HepG2 (cell line): ENCODE measurements around the gene RGS14. TPM values are rescaled to one million over a fixed set of nuclear protein-coding genes. Genes with fewer than 3 reads are reported as not detected.

Experiments used
- ATAC-seq: fragments of 200-7000 bp; cut with Tn5 transposase; 3 replicates; pipeline ENCODE4 v1.9.1; 2020; ENCODE audit warnings: mild to moderate bottlenecking, moderate library complexity
- BruUV-seq: library from RNA; stranded (reverse); fragments of 400-500 nt; replicated peaks from 2 replicates; lab custom pipeline; 2021; lab: Mats Ljungman, UMichigan
- CTCF ChIA-PET: fragments of 300-600 bp; formaldehyde crosslinking; extraction: SDS; loops from one replicate; lab custom pipeline; 2021; ENCODE audit warnings: low total read pairs, inconsistent platforms, low intra/inter-chr PET ratio; lab: Yijun Ruan, JAX
- POLR2A ChIA-PET: fragments of 350-600 bp; sonication (Branson Sonifier 250); formaldehyde crosslinking; loops from one replicate; lab custom pipeline; 2020; ENCODE audit warnings: antibody characterized with exemption, inconsistent platforms; lab: Yijun Ruan, JAX
- DNase-seq: peaks from one replicate; pipeline ENCODE4 v3.0.0-alpha.2; 2015; ENCODE audit warnings: low spot score
- FAIRE-seq: peaks from 3 replicates; lab custom pipeline; 2011; peaks lifted over from hg19 to GRCh38; lab: Jason Lieb, UNC
- H2AFZ ChIP-seq: one replicate; pipeline ENCODE4 v1.6.1; 2011; ENCODE audit warnings: low read length, inconsistent platforms
- H3K27ac ChIP-seq: fragments of 300-600 bp; 3 replicates; pipeline ENCODE4 v1.8.0; 2011; ENCODE audit warnings: mixed run types, mild to moderate bottlenecking, mixed read lengths, low read length, inconsistent platforms; ENCODE audit not compliant: insufficient read depth; ENCODE audit errors: extremely low read length
- H3K27me3 ChIP-seq, 2 experiments: fragments of 200-600 bp in 1 of 2; 2 replicates in 1 of 2; 3 replicates in 1 of 2; pipeline versions ENCODE4 v1.6.0 to v1.8.0; 2011; ENCODE audit warnings: low read length in 2 of 2, mild to moderate bottlenecking in 2 of 2, moderate library complexity in 2 of 2, inconsistent platforms in 1 of 2; ENCODE audit not compliant: insufficient read depth in 2 of 2, control insufficient read depth in 1 of 2
- H3K36me3 ChIP-seq, 2 experiments: fragments of 200-600 bp in 1 of 2; replicated peaks in 1 of 2; 2 replicates in 1 of 2; 3 replicates in 1 of 2; pipeline versions ENCODE4 v1.5.1 to v1.8.0; 2011; ENCODE audit warnings: low read length in 2 of 2, inconsistent platforms in 1 of 2; ENCODE audit not compliant: insufficient read depth in 2 of 2, control insufficient read depth in 1 of 2
- H3K4me1 ChIP-seq: 2 replicates; pipeline ENCODE4 v1.5.1; 2012; ENCODE audit warnings: low read length, inconsistent platforms; ENCODE audit not compliant: insufficient read depth
- H3K4me2 ChIP-seq: 2 replicates; pipeline ENCODE4 v1.6.0; 2011; ENCODE audit warnings: low read depth, low read length, inconsistent platforms
- H3K4me3 ChIP-seq, 3 experiments: fragments of 200-600 bp in 1 of 3; sonication (generic), shearing (Covaris generic) in 1 of 3; replicated peaks in 1 of 3; 2 replicates each; pipeline ENCODE4 v1.5.1; 2011 to 2016; ENCODE audit warnings: low read length in 3 of 3, inconsistent platforms in 2 of 3, low read depth in 2 of 3, mild to moderate bottlenecking in 2 of 3, control low read depth in 1 of 3, mixed read lengths in 1 of 3; ENCODE audit not compliant: insufficient read depth in 1 of 3
- H3K79me2 ChIP-seq: one replicate; pipeline ENCODE4 v1.6.1; 2011; ENCODE audit warnings: low read length, inconsistent platforms; ENCODE audit not compliant: insufficient read depth
- H3K9ac ChIP-seq: 2 replicates; pipeline ENCODE4 v1.6.0; 2011; ENCODE audit warnings: mild to moderate bottlenecking, low read depth, low read length, inconsistent platforms; ENCODE audit not compliant: insufficient read depth
- H3K9me3 ChIP-seq: 2 replicates; pipeline ENCODE4 v1.5.1; 2012; ENCODE audit warnings: mild to moderate bottlenecking, low read length
- H4K20me1 ChIP-seq: 2 replicates; pipeline ENCODE4 v1.6.0; 2011; ENCODE audit warnings: inconsistent platforms, mild to moderate bottlenecking, low read length, moderate library complexity; ENCODE audit not compliant: insufficient read depth
- AKNA ChIP-seq: sonication (generic); formaldehyde crosslinking; IDR thresholded peaks from 2 replicates; pipeline ENCODE4 v1.4.0; 2020; ENCODE audit warnings: missing genetic modification reagents, borderline replicate concordance
- ELK4 ChIP-seq: sonication (generic); formaldehyde crosslinking; IDR thresholded peaks from 2 replicates; pipeline ENCODE4 v1.9.0; 2021; ENCODE audit warnings: missing genetic modification reagents, borderline replicate concordance
- HNRNPH1 ChIP-seq: fragments of 200-400 bp; formaldehyde crosslinking; optimal IDR thresholded peaks from 2 replicates; pipeline ENCODE3; 2017; ENCODE audit warnings: mild to moderate bottlenecking, low read depth, low read length
- NCOR1 ChIP-seq: fragments of 200-600 bp; sonication (generic); IDR thresholded peaks from 2 replicates; pipeline ENCODE4 v1.7.0; 2017; ENCODE audit warnings: antibody characterized with exemption, low read length, borderline replicate concordance
- TCF7L2 ChIP-seq: IDR thresholded peaks from 2 replicates; pipeline ENCODE4 v1.6.1; 2011; ENCODE audit warnings: mild to moderate bottlenecking, low read depth, low read length, moderate library complexity
- THAP11 ChIP-seq: IDR thresholded peaks from 2 replicates; pipeline ENCODE4 v1.6.1; 2016; ENCODE audit warnings: missing biosample characterization, missing genetic modification reagents
- ZBTB43 ChIP-seq: sonication (generic); formaldehyde crosslinking; conservative IDR thresholded peaks from 2 replicates; pipeline ENCODE4 v1.4.0; 2020; ENCODE audit warnings: missing genetic modification reagents
- ZNF101 ChIP-seq: sonication (generic); formaldehyde crosslinking; IDR thresholded peaks from 2 replicates; pipeline ENCODE4 v1.4.0; 2020; ENCODE audit warnings: mild to moderate bottlenecking, low read depth, missing genetic modification reagents, borderline replicate concordance
- ZNF510 ChIP-seq: sonication (generic); formaldehyde crosslinking; IDR thresholded peaks from 2 replicates; pipeline ENCODE4 v1.4.0; 2020; ENCODE audit warnings: low read depth, mild to moderate bottlenecking, missing genetic modification reagents
- ZNF574 ChIP-seq: sonication (generic); formaldehyde crosslinking; IDR thresholded peaks from 2 replicates; pipeline ENCODE4 v1.4.0; 2020; ENCODE audit warnings: missing genetic modification reagents
- ZNF607 ChIP-seq: sonication (generic); formaldehyde crosslinking; IDR thresholded peaks from 2 replicates; pipeline ENCODE4 v1.5.1; 2020; ENCODE audit warnings: missing genetic modification reagents, mild to moderate bottlenecking, borderline replicate concordance
- ZNF776 ChIP-seq: sonication (generic); formaldehyde crosslinking; IDR thresholded peaks from 2 replicates; pipeline ENCODE4 v1.4.0; 2020; ENCODE audit warnings: mild to moderate bottlenecking, missing genetic modification reagents
- WGBS: methylation state at CpG from one replicate; pipeline ENCODE4 v1.1.6; 2017; ENCODE audit warnings: low lambda C conversion rate; 5-methylcytosine and 5-hydroxymethylcytosine counted together
- in situ Hi-C: cut with HindIII; loops from 2 replicates; pipeline ENCODE4 v1.10.0; 2017; ENCODE audit warnings: low pct_unique_long_range_greater_than_20kb; ENCODE audit not compliant: extremely low pct_ligation_motif_present
- intact Hi-C: fragments of 100-400 bp; cut with micrococcal nuclease; formaldehyde crosslinking; loops from one replicate; pipeline ENCODE4 v1.10.0; 2022; ENCODE audit not compliant: unreplicated experiment
- polyA plus RNA-seq, 8 experiments: library from polyadenylated mRNA; depleted of rRNA in 3 of 8; stranded (reverse) in 7 of 8; unstranded in 1 of 8; fragments of >200 nt; fragmentation: Illumina TruSeq in 4 of 8; extraction: Trizol in 4 of 8; gene quantifications; 2 replicates each; pipeline versions ENCODE4 v1.2.1 to v1.2.3, GENCODE V29; 2011 to 2016; ENCODE audit warnings: low read depth in 4 of 8, missing spikeins in 1 of 8, mixed read lengths in 1 of 8; ENCODE audit not compliant: insufficient read depth in 1 of 8
- total RNA-seq, 5 experiments: library from RNA; depleted of rRNA; stranded (reverse); fragments of >200 nt; fragmentation: Illumina TruSeq; extraction: Trizol; gene quantifications; 2 replicates each; pipeline ENCODE4 v1.2.3, GENCODE V29; 2016; ENCODE audit warnings: low read depth in 1 of 5

Gene RGS14
- total and polyA plus RNA-seq, 2 of the 13 experiments (the other 11 are each of a cell fraction or from before 2014, with no cell fraction given): 11.1 to 17.2 TPM

- no peak for TF ChIP-seq ZNF574
Measured at GRCh38 chr5:177316005-177316404, 41.7 kb upstream of the RGS14 start (continued).

- Histone ChIP-seq H3K27me3 (no peaks in the 10 kb centered on the region), H3K4me3 (no peak overlapping the region), H3K4me1 (peaks cover 38% of the 10 kb centered on the region), H3K27ac (peak overlapping the region; percentile 1), H2AFZ (no peak overlapping the region), H3K36me3 (peaks cover 4 to 12% of the 10 kb centered on the region in 2 experiments; a peak in 2 of 5 replicates), H3K9me3 (no peaks in the 10 kb centered on the region), H4K20me1 (no peaks in the 10 kb centered on the region), H3K9ac (no peak overlapping the region), H3K79me2 (peaks cover 2% of the 10 kb centered on the region), H3K4me2 (no peak overlapping the region)
- CTCF ChIA-PET: interaction anchor here (1.1 to 2.1 kb wide), 8 partner anchors 8 to 204 kb away, joined by 3 to 38 read pairs (median 6); no protein-coding TSS in a partner anchor
- in situ Hi-C loops (no loop called here), intact Hi-C loops (loop anchor here (1.0 to 5.0 kb wide), 2 partner anchors 18 to 49 kb away; no protein-coding TSS in a partner anchor)
- no TSS peak for BruUV-seq
- ATAC-seq (peak; percentile 76), FAIRE-seq (peak; percentile 95), DNase-seq (peak; percentile 75)
- POLR2A ChIA-PET: no interaction called here
- WGBS: 44% methylated on average over 6 of the region's 7 CpGs
- TF ChIP-seq TCF7L2 (no peak), ZBTB43 (CRISPR knock-in tag) (no peak), NCOR1 (no peak), THAP11 (0 out of 2 replicates have a peak, but pooled peaks have one; percentile 29), ELK4 (CRISPR knock-in tag) (no peak), ZNF607 (CRISPR knock-in tag) (peak; percentile 43; the same call in 1 of the 2 replicates), ZNF776 (CRISPR knock-in tag) (no peak), ZNF510 (CRISPR knock-in tag) (no peak), ZNF101 (CRISPR knock-in tag) (no peak), HNRNPH1 (no peak), AKNA (CRISPR knock-in tag) (no peak)
Measured at GRCh38 chr5:177317959-177318377, 39.8 kb upstream of the RGS14 start.
